HepG2 (cell line): ENCODE results near the gene TSTD1. TPM values are rescaled to one million over a fixed set of nuclear protein-coding genes. Genes with fewer than 3 reads are reported as not detected.

Source experiments
- MIER3 ChIP-seq: IDR thresholded peaks from 2 replicates; pipeline ENCODE4 v1.6.1; 2016; ENCODE audit warnings: missing compliant biosample characterization, borderline replicate concordance
- PLRG1 ChIP-seq: fragments of 450-650 bp; conservative IDR thresholded peaks from 2 replicates; pipeline ENCODE4 v1.6.1; 2016
- PRDM4 ChIP-seq: sonication (generic); formaldehyde crosslinking; IDR thresholded peaks from 2 replicates; pipeline ENCODE4 v1.9.0; 2021; ENCODE audit warnings: missing genetic modification reagents, borderline replicate concordance
- TEAD3 ChIP-seq: optimal IDR thresholded peaks from 2 replicates; pipeline ENCODE3; 2016; ENCODE audit warnings: borderline replicate concordance
- TOPORS ChIP-seq: sonication (generic); formaldehyde crosslinking; IDR thresholded peaks from 2 replicates; pipeline ENCODE4 v1.8.0; 2023; ENCODE audit warnings: mild to moderate bottlenecking, missing genetic modification reagents
- ZBTB4 ChIP-seq: sonication (generic); formaldehyde crosslinking; IDR thresholded peaks from 2 replicates; pipeline ENCODE4 v1.4.0; 2020; ENCODE audit warnings: missing genetic modification reagents, mild to moderate bottlenecking, borderline replicate concordance
- ZBTB7B ChIP-seq: sonication (generic); formaldehyde crosslinking; IDR thresholded peaks from 2 replicates; pipeline ENCODE4 v1.4.0; 2020; ENCODE audit warnings: missing genetic modification reagents
- ZNF205 ChIP-seq: IDR thresholded peaks from 2 replicates; pipeline ENCODE4 v1.6.1; 2018; ENCODE audit warnings: missing biosample characterization, missing genetic modification reagents
- polyA plus RNA-seq, 8 experiments: library from polyadenylated mRNA; depleted of rRNA in 3 of 8; stranded (reverse) in 7 of 8; unstranded in 1 of 8; fragments of >200 nt; fragmentation: Illumina TruSeq in 4 of 8; extraction: Trizol in 4 of 8; gene quantifications; 2 replicates each; pipeline versions ENCODE4 v1.2.1 to v1.2.3, GENCODE V29; 2011 to 2016; ENCODE audit warnings: low read depth in 4 of 8, missing spikeins in 1 of 8, mixed read lengths in 1 of 8; ENCODE audit not compliant: insufficient read depth in 1 of 8
- total RNA-seq, 5 experiments: library from RNA; depleted of rRNA; stranded (reverse); fragments of >200 nt; fragmentation: Illumina TruSeq; extraction: Trizol; gene quantifications; 2 replicates each; pipeline ENCODE4 v1.2.3, GENCODE V29; 2016; ENCODE audit warnings: low read depth in 1 of 5
- TF ChIP-seq, protein P1 (sequence below): sonication (generic); formaldehyde crosslinking; IDR thresholded peaks from 2 replicates; pipeline ENCODE4 v1.4.0; 2020; ENCODE audit warnings: missing genetic modification reagents, borderline replicate concordance
- TF ChIP-seq, protein P2 (sequence below), 2 experiments: fragments of 450-650 bp in 1 of 2; sonication (generic) in 1 of 2; formaldehyde crosslinking in 1 of 2; IDR thresholded peaks; 2 replicates each; pipeline versions ENCODE4 v1.6.1 to v1.8.0; 2016 to 2022; ENCODE audit warnings: antibody characterized with exemption in 1 of 2, mild to moderate bottlenecking in 1 of 2, missing genetic modification reagents in 1 of 2

Gene TSTD1
- total and polyA plus RNA-seq, 2 of the 13 experiments (the other 11 are each of a cell fraction or from before 2014, with no cell fraction given): 0.15 to 0.31 TPM

DNA sequence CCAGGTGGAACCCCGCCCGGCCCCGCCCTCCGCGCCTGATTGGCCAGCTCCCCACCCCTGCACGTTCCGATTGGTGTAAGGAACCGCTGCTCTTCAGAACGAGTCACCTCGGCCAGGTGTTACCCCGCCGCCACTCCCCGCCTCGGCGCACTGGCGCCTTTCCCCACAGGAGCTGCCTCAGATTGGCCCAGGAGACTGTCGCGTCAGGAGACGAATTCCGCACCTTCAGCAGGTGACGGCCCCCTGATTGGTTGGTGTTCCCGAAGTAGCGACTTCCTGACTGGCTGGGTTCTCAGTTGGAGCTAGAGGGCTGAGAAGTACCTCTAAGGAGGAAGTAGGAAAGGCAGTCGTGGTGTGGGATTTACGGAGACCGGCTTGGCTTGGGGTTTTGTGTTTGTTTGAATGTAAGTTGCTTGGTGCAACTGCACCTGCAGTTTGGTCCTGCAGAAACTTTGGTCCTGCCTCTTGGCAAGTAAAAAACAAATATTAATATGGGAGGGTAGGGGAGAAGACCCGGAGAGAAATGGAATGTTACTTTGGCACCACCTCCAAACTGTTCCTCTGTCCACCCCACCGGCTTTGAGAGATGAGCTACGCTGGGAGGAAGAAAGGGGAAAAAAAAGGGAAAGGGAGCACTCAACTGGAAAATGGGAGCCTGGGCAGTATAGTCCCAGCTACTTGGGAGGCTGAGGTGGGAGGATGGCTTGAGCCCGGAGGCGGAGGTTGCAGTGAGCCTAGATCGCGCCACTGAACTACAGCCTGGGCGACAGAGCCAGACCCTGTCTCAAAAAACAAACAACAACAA is 17.4 kb downstream of the TSTD1 start (continued):
- TF ChIP-seq, protein P1, sequence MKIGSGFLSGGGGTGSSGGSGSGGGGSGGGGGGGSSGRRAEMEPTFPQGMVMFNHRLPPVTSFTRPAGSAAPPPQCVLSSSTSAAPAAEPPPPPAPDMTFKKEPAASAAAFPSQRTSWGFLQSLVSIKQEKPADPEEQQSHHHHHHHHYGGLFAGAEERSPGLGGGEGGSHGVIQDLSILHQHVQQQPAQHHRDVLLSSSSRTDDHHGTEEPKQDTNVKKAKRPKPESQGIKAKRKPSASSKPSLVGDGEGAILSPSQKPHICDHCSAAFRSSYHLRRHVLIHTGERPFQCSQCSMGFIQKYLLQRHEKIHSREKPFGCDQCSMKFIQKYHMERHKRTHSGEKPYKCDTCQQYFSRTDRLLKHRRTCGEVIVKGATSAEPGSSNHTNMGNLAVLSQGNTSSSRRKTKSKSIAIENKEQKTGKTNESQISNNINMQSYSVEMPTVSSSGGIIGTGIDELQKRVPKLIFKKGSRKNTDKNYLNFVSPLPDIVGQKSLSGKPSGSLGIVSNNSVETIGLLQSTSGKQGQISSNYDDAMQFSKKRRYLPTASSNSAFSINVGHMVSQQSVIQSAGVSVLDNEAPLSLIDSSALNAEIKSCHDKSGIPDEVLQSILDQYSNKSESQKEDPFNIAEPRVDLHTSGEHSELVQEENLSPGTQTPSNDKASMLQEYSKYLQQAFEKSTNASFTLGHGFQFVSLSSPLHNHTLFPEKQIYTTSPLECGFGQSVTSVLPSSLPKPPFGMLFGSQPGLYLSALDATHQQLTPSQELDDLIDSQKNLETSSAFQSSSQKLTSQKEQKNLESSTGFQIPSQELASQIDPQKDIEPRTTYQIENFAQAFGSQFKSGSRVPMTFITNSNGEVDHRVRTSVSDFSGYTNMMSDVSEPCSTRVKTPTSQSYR (CRISPR knock-in tag): no peak
- TF ChIP-seq ZBTB7B (CRISPR knock-in tag) (no peak), PLRG1 (no peak), TEAD3 (CRISPR knock-in tag) (peak; percentile 55), TOPORS (CRISPR knock-in tag) (no peak), ZBTB4 (CRISPR knock-in tag) (no peak), ZNF205 (CRISPR knock-in tag) (no peak), MIER3 (CRISPR knock-in tag) (no peak), PRDM4 (CRISPR knock-in tag) (no peak)
- TF ChIP-seq, protein P2, sequence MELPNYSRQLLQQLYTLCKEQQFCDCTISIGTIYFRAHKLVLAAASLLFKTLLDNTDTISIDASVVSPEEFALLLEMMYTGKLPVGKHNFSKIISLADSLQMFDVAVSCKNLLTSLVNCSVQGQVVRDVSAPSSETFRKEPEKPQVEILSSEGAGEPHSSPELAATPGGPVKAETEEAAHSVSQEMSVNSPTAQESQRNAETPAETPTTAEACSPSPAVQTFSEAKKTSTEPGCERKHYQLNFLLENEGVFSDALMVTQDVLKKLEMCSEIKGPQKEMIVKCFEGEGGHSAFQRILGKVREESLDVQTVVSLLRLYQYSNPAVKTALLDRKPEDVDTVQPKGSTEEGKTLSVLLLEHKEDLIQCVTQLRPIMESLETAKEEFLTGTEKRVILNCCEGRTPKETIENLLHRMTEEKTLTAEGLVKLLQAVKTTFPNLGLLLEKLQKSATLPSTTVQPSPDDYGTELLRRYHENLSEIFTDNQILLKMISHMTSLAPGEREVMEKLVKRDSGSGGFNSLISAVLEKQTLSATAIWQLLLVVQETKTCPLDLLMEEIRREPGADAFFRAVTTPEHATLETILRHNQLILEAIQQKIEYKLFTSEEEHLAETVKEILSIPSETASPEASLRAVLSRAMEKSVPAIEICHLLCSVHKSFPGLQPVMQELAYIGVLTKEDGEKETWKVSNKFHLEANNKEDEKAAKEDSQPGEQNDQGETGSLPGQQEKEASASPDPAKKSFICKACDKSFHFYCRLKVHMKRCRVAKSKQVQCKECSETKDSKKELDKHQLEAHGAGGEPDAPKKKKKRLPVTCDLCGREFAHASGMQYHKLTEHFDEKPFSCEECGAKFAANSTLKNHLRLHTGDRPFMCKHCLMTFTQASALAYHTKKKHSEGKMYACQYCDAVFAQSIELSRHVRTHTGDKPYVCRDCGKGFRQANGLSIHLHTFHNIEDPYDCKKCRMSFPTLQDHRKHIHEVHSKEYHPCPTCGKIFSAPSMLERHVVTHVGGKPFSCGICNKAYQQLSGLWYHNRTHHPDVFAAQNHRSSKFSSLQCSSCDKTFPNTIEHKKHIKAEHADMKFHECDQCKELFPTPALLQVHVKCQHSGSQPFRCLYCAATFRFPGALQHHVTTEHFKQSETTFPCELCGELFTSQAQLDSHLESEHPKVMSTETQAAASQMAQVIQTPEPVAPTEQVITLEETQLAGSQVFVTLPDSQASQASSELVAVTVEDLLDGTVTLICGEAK (IDR thresholded peaks at IDR 0.05): no peak
- TF ChIP-seq, protein P2 (CRISPR knock-in tag; IDR thresholded peaks at IDR 0.05): no peak
